HG02759 (cell line): ENCODE data around the gene WDR87.

Experiments
- ATAC-seq: cut with Tn5 transposase; IDR thresholded peaks from one replicate; pipeline ENCODE4 v1.9.1; 2021; ENCODE audit warnings: mild to moderate bottlenecking, moderate library complexity; ENCODE audit not compliant: unreplicated experiment

The WDR87 gene

DNA sequence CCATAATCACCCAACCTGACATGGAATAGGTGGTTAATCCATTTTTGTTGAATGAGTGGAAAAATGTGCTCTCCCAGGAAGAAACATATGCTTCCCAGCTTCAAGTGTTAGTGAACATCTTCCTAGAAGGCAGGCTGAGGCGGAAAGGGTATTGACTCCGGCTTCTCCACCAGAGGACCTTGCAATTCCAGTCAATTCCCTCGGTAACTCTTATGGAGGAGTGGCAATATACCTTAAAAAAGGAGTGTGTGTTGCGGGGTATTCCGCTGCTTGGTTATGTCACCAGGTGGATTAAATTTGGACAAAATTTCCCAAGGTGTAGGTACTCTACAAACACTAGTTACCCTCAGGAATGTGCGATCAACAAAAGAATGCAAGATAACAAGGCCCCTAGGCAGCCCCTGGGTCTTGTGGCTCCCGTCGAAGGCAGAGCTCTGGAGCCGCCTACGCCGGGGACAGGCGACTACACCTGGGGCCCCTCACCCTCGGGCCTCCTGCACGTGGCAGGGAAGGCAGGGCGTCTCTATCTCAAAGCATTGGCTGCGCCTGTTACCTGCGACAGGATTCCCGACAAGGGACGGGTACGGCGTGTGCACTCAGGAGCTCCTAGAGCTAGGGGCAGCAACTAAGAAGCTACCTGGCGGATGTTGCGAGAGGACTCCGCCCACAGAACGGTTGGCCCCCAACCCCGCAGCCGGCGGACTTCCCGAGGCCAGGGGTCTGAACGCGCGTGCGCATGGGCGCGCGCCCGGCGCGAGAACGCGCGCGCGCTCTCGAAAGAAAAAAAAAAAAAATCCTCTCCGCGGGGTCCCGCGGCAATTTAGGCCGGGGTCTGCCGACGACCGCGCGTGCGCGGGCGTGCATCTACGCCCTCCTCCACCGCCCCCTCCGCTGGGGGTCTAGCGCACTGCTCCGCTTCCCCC is at the start of gene WDR87:
Gene WDR87 (minus strand): TSS at position 649 of the 923 bp plus-strand sequence. CDS start 8,355 bp downstream, outside the sequence.
- peak; percentile 31 for ATAC-seq

DNA sequence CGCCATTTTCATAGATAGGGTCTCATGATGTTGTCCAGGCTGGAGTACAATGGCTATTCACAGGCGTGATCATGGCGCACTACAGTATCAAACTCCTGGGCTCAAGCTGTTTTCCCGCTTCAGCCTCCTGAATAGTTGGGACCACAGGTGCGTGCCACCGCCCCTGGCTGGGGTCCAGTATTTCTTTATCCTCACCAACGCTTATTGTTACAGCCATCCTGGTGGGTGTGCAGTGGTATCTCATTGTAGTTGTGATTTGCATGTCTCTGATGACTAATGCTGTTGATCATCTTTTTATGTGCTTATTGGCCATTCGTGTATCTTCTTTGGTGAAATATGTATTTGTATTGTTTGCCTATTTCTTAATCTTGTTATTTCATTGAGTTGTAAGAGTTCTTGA is 49.6 kb upstream of the WDR87 start:
- no peak for ATAC-seq

DNA sequence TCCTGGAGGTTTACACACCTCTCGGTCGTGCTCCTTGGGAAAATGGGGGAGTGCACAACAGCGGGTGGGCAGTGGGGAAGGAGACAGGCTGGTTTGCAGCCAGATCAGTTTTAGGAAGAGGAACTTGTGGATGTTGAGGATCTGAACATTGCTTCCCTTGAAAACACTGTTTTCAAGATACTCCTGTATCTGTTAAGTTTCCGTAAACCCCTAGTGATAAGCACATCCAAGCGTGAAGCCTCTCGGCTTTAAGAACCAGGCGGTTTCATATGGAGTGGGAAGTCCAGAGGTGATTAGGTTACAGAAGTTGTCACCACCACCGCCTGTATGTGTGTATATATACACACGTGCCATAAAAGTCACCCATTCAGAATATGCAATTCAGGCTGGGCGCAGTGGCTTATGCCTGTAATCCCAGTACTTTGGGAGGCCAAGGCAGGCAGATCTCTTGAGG is 48.1 kb upstream of the WDR87 start:
- ATAC-seq = no peak

GRCh38 chr19:37953918-37954303 is 47.5 kb upstream of the WDR87 start:
- ATAC-seq = no peak

DNA sequence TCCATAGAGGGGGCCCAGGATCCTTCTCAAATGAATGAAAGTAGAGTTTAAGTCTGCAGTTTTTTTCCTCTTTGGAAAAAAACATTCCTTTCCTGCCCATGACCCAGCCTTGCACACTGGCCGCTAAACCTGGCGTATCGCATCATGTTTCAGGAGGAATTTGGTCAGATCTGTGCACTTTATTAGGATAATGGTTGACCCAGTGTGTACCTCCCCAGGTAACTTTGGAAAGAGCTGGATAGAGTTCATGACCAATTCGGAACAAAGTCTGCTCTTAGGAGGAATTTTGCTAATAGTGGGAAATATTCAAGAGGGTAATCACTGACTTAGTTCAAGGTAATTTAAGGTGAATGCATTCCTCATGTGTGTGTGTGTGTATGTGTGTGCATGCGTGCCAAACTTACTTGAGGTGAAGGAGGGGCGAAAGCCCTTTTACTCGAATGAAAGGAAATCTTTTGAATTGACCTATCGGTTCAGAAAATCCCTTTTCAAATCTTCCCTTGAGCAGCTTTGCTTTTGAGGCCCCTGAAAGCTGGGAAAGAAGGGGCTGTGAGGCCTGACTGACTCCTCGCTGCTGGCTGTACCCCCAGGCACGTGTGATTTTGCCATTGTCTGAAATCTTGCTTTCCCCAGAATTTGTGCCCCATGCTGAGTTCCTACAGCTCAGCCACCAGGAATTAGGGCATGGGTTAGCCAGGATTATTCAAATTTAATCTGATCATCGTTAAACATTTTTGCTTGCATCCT is 47.0 kb upstream of the WDR87 start:
- ATAC-seq = no peak

DNA sequence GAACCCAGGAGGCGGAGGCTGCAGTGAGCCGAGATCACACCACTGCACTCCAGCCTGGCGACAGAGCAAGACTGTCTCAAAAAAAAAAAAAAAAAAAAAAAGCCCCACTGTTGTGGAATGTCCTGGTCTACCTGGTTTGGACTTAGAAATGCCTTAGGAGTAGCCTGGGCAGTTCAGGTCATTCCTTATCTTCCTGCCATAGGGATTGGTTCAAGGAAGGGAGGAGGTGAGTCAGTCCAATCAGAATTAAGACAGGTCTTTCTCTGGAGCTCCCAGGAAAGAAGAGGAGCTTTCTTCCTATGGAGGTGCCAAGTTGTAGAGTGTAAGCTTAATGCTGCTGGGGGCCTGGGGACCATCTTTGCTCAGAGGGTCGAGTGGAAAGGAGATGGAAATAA is 45.4 kb upstream of the WDR87 start:
- ATAC-seq = no peak

GRCh38 chr19:37950471-37951175 is 44.2 kb upstream of the WDR87 start:
- no peak for ATAC-seq

DNA sequence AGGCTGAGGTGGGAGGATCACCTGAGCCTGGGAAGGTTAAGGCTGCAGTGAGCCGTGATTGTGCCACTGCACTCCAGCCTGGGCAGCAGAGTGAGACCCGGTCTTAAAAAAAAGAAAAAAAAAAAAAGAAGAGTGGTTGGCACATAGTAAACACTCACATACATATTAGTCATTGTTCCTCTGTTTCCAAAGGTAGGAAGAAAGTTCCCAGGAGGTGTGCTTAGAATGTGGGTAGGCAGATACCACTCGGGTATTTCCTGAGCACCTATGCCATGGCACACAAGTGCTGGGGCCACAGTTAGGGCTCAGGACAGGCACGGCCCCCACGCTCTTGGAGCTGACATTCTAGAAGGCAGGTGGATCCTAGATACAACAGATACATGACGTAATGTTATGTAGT is 42.0 kb upstream of the WDR87 start:
- no peak for ATAC-seq

DNA sequence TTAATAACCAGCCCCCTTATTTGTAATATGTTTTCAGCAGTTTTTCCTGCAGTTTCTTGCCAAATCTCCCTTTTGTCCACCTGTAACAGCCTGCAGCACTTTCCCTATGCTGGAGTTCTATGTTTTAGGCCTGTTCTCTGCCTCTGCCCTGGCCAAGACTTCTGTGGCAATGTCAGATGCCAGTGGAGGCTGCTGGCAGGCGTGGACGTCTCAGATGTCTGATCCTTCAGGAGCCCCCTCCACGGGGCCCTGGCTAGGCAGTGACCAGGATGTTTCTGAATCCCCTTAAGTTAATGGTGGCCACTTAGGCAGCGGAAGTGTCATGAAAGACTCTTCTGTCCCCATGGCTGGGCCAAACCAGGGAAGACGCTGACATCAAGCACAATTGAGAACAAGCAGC is 41.4 kb upstream of the WDR87 start:
- no peak for ATAC-seq

DNA sequence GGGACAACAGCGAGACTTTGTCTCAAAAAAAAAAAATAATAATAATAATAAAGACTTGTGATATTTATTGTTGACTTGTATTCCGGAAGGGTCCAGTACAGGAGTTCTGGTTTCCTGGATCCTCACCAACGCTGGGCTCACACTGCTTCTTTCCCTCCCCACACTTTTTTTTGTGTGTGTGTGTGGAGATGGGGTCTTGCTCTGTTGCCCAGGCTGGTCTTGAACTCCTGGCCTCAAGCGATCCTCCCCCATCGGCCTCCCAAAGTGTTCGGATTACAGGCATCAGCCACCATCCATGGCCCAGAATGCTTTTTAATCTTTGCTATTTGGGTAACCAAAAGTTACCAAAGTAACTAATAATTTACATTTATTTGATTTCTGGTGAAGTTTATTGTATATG is 39.7 kb upstream of the WDR87 start:
- no peak for ATAC-seq

DNA sequence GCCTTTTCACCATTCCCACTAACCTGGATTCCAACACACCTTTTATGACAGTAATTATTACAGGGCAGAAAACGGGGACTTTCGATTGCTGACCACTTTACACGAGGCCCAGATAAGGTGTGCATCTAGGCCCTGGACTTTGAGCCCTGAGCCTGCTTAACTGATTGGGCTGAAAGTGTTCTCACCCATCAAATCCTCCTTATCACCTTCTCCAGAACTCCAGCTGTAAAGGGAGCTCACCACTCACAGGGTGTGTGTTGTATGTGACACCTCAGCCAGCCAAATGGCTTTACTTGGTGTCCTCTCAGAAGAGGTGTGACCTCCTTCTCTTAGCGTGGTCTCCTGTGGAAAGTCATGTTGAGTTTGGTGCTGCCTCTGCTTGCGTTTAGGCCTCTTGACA is 37.1 kb upstream of the WDR87 start:
- no peak for ATAC-seq

- no peak for ATAC-seq
These were observed 36.1 kb upstream of the WDR87 start for GRCh38 chr19:37942516-37942902.

- ATAC-seq = no peak
These were observed 35.6 kb upstream of the WDR87 start for GRCh38 chr19:37941782-37942515.

GRCh38 chr19:37938353-37938752 is 32.0 kb upstream of the WDR87 start:
- no peak for ATAC-seq

GRCh38 chr19:37936886-37937285 is 30.5 kb upstream of the WDR87 start:
- ATAC-seq = no peak

DNA sequence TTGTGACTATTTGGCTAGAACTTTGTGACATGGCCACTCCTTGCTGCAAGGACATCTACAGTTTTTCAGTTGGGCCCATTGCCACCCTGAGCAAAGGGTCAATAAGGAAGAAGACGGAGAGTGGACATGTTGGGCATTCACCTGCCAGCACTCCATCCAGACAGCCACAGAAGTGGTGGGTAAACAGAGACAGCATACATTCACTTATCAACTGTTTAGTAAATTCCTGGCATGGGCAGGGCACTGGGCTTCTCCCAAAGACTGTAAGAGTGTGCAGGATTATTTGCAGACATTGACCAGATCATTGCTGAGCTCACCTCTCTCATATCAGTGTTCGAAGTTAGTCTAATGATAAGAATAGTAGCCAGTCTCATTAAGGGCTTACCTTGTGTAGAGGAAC is 29.8 kb upstream of the WDR87 start:
- no peak for ATAC-seq

DNA sequence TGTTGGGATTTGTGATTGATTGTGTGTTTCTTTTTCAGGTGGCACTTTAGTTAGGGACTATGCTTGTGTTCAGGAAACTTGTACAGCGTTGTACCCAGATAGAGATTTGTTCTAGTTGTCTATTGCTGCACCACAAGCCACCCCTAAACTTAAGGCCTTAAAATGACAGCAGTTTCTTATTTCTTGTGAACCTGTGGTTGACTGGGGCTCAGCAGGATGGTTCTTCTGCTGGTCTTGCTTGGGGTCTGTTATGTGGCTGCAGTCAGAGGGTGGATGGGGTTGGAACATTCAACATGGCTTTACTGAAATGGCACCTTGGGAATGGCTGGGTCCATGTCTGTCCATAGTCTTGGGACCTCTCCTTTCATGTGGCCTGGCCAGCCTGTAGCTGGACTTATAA is 28.9 kb upstream of the WDR87 start:
- ATAC-seq = no peak

- ATAC-seq = no peak
These were observed 27.6 kb upstream of the WDR87 start for GRCh38 chr19:37933937-37934358.

DNA sequence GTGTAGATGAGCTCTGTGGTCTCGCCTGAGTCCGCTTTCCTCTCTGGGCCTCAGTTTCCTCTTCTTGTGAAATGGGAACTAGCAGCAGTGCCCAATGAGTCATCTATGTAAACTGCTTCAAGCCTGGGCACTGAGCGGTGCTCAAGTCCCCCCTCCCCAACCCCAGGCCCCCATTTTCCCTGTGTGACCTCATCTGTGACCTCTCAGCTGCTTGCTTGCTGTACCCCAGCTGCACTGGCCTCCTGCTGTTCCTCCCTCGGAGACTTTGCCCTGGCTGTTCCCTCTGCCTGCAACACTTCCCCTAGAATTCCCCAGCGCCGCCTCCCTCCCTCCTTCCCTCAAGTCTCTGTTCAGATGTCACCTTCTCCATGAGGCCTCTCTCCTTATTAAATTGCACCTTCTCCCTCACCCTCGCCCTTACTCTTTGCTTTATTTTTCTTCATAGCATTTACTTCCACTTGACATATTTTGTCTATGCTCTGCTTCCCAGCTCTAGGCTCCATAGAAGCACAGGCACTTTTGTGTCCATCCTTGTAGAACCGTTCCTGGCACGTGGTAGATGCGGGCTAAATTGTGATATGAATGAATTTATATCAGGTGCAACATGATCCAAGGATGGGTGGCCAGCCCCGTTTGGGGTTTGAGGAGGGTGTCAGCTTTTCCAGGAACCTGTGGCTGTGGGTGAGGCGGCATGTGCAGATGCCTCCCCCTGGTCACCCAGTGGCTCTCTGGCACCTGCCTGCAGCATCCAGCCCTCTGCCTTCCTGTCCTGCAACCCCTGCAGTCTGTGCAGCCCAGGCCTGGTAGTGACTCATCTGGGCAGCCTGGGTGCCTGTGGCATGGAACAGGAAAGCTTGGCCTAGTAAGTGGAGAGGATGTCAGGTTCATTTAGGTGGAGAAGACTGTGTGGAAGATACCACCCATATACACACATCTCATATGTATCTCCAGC is 26.9 kb upstream of the WDR87 start:
- no peak for ATAC-seq
